ENCODE results near the gene MACROH2A2. TPM values are rescaled to one million over a fixed set of nuclear protein-coding genes. Genes with fewer than 3 reads are reported as not detected.

MACROH2A2 gene
- total RNA-seq, 1 experiment from 2014 or later = 3.0 TPM

DNA sequence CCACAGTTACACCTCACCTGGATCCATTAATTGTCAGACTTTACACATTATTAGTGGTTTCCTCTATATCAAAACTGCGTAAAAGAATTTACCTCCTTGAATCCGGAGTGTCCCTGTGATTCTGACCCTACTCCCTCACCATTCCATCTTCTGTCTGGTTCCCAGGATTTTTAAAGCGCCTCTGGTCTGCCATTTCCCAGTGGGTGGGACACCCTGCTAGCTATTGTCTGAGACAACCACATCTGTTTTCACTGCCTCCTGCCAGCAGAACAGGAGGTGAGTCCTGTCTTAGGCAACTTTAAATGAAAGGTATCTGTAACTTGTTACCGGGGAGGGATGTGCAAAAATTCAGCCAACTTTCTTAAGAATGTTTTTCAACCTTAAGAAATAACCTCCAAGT, 2.3 kb downstream of the MACROH2A2 start:
- CTCF ChIA-PET = no interaction called here
- BruUV-seq (replicated peaks) = no TSS peak

DNA sequence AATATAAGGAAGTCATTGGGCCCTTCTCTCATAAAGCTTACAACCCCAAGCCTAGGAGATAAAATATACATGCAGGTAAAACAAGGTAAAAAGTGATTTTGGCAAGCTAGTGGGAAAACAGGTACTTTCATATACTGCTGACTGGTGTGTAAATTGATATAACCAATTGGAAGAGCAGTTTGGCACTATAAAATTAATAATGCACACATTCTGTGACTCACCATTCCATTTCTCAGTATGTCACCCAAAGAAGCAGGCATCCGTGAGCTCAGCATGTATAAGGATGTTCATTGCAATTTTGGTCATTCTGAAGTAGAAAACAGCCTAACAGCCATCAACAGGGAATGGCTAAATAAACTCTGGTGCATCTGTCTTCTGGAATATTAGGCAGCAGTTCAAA, 2.9 kb downstream of the MACROH2A2 start:
- Histone ChIP-seq H3K9me3 (ENCODE audit: control insufficient read depth, insufficient read depth, low read depth, low read length) (no peaks in the 10 kb centered on the region), H3K36me3 (ENCODE audit: control insufficient read depth, insufficient read depth, low read length) (peaks cover 6% of the 10 kb centered on the region; the same call in 1 of the 2 replicates), H3K27ac (ENCODE audit: low read length) (no peak overlapping the region), H3K4me3 (ENCODE audit: low read depth in 2 of 2, low read length in 2 of 2) (no peak overlapping the region), H3K4me1 (ENCODE audit: control insufficient read depth, insufficient read depth, low read length) (peaks cover 5% of the 10 kb centered on the region; the same call in 1 of the 2 replicates), H3K27me3 (ENCODE audit: control insufficient read depth, insufficient read depth, low read length) (peaks cover 52% of the 10 kb centered on the region)
- intact Hi-C loops (cut with micrococcal nuclease; ENCODE audit: unreplicated experiment) (no loop called here), in situ Hi-C loops (cut with HindIII; ENCODE audit: low pct_unique_long_range_greater_than_20kb, low sequenced_read_pairs) (no loop called here)
- no TSS peak for BruUV-seq (replicated peaks)
- ChIA-PET CTCF (no interaction called here), POLR2A (no interaction called here)
- TF ChIP-seq, protein P1, sequence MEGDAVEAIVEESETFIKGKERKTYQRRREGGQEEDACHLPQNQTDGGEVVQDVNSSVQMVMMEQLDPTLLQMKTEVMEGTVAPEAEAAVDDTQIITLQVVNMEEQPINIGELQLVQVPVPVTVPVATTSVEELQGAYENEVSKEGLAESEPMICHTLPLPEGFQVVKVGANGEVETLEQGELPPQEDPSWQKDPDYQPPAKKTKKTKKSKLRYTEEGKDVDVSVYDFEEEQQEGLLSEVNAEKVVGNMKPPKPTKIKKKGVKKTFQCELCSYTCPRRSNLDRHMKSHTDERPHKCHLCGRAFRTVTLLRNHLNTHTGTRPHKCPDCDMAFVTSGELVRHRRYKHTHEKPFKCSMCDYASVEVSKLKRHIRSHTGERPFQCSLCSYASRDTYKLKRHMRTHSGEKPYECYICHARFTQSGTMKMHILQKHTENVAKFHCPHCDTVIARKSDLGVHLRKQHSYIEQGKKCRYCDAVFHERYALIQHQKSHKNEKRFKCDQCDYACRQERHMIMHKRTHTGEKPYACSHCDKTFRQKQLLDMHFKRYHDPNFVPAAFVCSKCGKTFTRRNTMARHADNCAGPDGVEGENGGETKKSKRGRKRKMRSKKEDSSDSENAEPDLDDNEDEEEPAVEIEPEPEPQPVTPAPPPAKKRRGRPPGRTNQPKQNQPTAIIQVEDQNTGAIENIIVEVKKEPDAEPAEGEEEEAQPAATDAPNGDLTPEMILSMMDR (IDR thresholded peaks at IDR 0.05) = no peak
- no peak for TF ChIP-seq POLR2AphosphoS5 (IDR thresholded peaks at IDR 0.05; ENCODE audit: low read depth, low read length)
- no peak for TF ChIP-seq SIN3A (IDR thresholded peaks at IDR 0.05; ENCODE audit: borderline replicate concordance, insufficient read depth, low read depth, low read length)
- TF ChIP-seq, protein P2, sequence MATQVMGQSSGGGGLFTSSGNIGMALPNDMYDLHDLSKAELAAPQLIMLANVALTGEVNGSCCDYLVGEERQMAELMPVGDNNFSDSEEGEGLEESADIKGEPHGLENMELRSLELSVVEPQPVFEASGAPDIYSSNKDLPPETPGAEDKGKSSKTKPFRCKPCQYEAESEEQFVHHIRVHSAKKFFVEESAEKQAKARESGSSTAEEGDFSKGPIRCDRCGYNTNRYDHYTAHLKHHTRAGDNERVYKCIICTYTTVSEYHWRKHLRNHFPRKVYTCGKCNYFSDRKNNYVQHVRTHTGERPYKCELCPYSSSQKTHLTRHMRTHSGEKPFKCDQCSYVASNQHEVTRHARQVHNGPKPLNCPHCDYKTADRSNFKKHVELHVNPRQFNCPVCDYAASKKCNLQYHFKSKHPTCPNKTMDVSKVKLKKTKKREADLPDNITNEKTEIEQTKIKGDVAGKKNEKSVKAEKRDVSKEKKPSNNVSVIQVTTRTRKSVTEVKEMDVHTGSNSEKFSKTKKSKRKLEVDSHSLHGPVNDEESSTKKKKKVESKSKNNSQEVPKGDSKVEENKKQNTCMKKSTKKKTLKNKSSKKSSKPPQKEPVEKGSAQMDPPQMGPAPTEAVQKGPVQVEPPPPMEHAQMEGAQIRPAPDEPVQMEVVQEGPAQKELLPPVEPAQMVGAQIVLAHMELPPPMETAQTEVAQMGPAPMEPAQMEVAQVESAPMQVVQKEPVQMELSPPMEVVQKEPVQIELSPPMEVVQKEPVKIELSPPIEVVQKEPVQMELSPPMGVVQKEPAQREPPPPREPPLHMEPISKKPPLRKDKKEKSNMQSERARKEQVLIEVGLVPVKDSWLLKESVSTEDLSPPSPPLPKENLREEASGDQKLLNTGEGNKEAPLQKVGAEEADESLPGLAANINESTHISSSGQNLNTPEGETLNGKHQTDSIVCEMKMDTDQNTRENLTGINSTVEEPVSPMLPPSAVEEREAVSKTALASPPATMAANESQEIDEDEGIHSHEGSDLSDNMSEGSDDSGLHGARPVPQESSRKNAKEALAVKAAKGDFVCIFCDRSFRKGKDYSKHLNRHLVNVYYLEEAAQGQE (IDR thresholded peaks at IDR 0.05; ENCODE audit: insufficient read depth in 1 of 2, low read depth in 2 of 2, low read length in 1 of 2) = no peak
- DNase-seq (ENCODE audit: low read depth, low spot score) (no peak), ATAC-seq (no peak)

More for the DNA sequence above, 2.3 kb downstream of the MACROH2A2 start:
- no peak for TF ChIP-seq SIN3A (IDR thresholded peaks at IDR 0.05; ENCODE audit: borderline replicate concordance, insufficient read depth, low read depth, low read length)
- TF ChIP-seq, protein P1 (IDR thresholded peaks at IDR 0.05) = no peak
- TF ChIP-seq TCF7L2 (IDR thresholded peaks at IDR 0.05; ENCODE audit: low read depth, low read length) = no peak
- TF ChIP-seq, protein P2 (IDR thresholded peaks at IDR 0.05; ENCODE audit: insufficient read depth in 1 of 2, low read depth in 2 of 2, low read length in 1 of 2) = no peak
- no peak for TF ChIP-seq POLR2AphosphoS5 (IDR thresholded peaks at IDR 0.05; ENCODE audit: low read depth, low read length)
- Histone ChIP-seq H3K36me3 (ENCODE audit: control insufficient read depth, insufficient read depth, low read length) (peaks cover 6% of the 10 kb centered on the region; the same call in 1 of the 2 replicates), H3K27me3 (ENCODE audit: control insufficient read depth, insufficient read depth, low read length) (peaks cover 59% of the 10 kb centered on the region), H3K4me1 (ENCODE audit: control insufficient read depth, insufficient read depth, low read length) (peaks cover 5% of the 10 kb centered on the region; the same call in 1 of the 2 replicates), H3K27ac (ENCODE audit: low read length) (no peak overlapping the region), H3K9me3 (ENCODE audit: control insufficient read depth, insufficient read depth, low read depth, low read length) (no peaks in the 10 kb centered on the region), H3K4me3 (ENCODE audit: low read depth in 2 of 2, low read length in 2 of 2) (no peak overlapping the region)
- intact Hi-C loops (cut with micrococcal nuclease; ENCODE audit: unreplicated experiment) = no loop called here
- ATAC-seq (no peak), DNase-seq (ENCODE audit: low read depth, low spot score) (no peak)
- in situ Hi-C loops (cut with HindIII; ENCODE audit: low pct_unique_long_range_greater_than_20kb, low sequenced_read_pairs) = no loop called here
- POLR2A ChIA-PET = no interaction called here
